GM12878 (cell line): Measurements from ENCODE around the gene SPAG7. TPM values are rescaled to one million over a fixed set of nuclear protein-coding genes. Genes with fewer than 3 reads are reported as not detected.
A peak's percentile ranks its signal among the peaks of the same experiment; 100 is the strongest.

Experiments used
- ATF2 ChIP-seq: IDR thresholded peaks from 2 replicates; pipeline ENCODE4 v1.6.1; 2012; ENCODE audit warnings: low read length, inconsistent platforms
- CHD2 ChIP-seq: IDR thresholded peaks from 2 replicates; pipeline ENCODE4 v1.6.1; 2011; ENCODE audit warnings: low read depth, low read length, improper control_type of control experiment, borderline replicate concordance
- E2F8 ChIP-seq: fragments of 450-650 bp; IDR thresholded peaks from 2 replicates; pipeline ENCODE4 v1.6.1; 2018; ENCODE audit warnings: mild to moderate bottlenecking, low read depth, moderate library complexity; ENCODE audit not compliant: partially characterized antibody
- FOS ChIP-seq: IDR thresholded peaks from 3 replicates; pipeline ENCODE4 v1.6.1; 2011; ENCODE audit warnings: borderline replicate concordance; ENCODE audit not compliant: insufficient read length; ENCODE audit errors: extremely low read depth
- IRF5 ChIP-seq: fragments of 450-650 bp; IDR thresholded peaks from 2 replicates; pipeline ENCODE4 v1.6.1; 2017; ENCODE audit warnings: borderline replicate concordance
- KDM1A ChIP-seq: fragments of 200-600 bp; sonication (generic); IDR thresholded peaks from 2 replicates; pipeline ENCODE4 v1.6.1; 2016; ENCODE audit warnings: borderline replicate concordance
- RAD51 ChIP-seq: fragments of 450-650 bp; IDR thresholded peaks from 2 replicates; pipeline ENCODE4 v1.6.1; 2016; ENCODE audit warnings: moderate library complexity, mild to moderate bottlenecking, inconsistent platforms
- SUPT20H ChIP-seq: IDR thresholded peaks from 2 replicates; pipeline ENCODE4 v1.6.1; 2011; ENCODE audit warnings: low read depth, mild to moderate bottlenecking, low read length, moderate library complexity, borderline replicate concordance; ENCODE audit not compliant: control insufficient read depth
- WRNIP1 ChIP-seq: IDR thresholded peaks from 2 replicates; pipeline ENCODE4 v1.6.1; 2011; ENCODE audit warnings: low read depth, low read length, improper control_type of control experiment, borderline replicate concordance
- ZSCAN29 ChIP-seq: fragments of 450-650 bp; IDR thresholded peaks from 2 replicates; pipeline ENCODE4 v1.6.1; 2017; ENCODE audit warnings: mild to moderate bottlenecking, moderate library complexity
- polyA plus RNA-seq, 11 experiments: library from polyadenylated mRNA; depleted of rRNA in 4 of 11; unstranded in 6 of 11; stranded (reverse) in 5 of 11; fragments of >200 nt; fragmentation: Nextera tagmentation in 4 of 11; fragmentation: Illumina TruSeq in 1 of 11; extraction: Ambion mirVana in 4 of 11; extraction: Trizol in 1 of 11; gene quantifications; 1 replicate in 1 of 11; 2 replicates in 10 of 11; pipeline versions ENCODE4 v1.2.1 to v1.2.3, GENCODE V29; 2011 to 2016; ENCODE audit warnings: inconsistent platforms in 2 of 11, missing spikeins in 2 of 11, low read depth in 1 of 11
- total RNA-seq, 4 experiments: library from RNA; depleted of rRNA in 3 of 4; stranded (reverse); fragments of >200 nt in 3 of 4; fragmentation: Illumina TruSeq in 1 of 4; extraction: Trizol in 1 of 4; gene quantifications; 2 replicates each; pipeline versions ENCODE4 v1.2.1 to v1.2.3, GENCODE V29; 2013 to 2021

SPAG7 gene
- total and polyA plus RNA-seq, 10 of the 15 experiments (the other 5 are each of a cell fraction or from before 2014, with no cell fraction given) = 7.9 to 146 (median 88.7) TPM

GRCh38 chr17:4948166-4948930, 19.3 kb downstream of the SPAG7 start, which contains the start of gene PFN1 (continued):
- TF ChIP-seq IRF5 = no peak
- TF ChIP-seq ATF2 = no peak
- TF ChIP-seq ZSCAN29 = 0 out of 2 replicates have a peak, but pooled peaks have one; percentile 36
- TF ChIP-seq SUPT20H = no peak
- no peak for TF ChIP-seq KDM1A
- no peak for TF ChIP-seq RAD51
- no peak for TF ChIP-seq FOS
- TF ChIP-seq CHD2 = peak; percentile 65
- TF ChIP-seq WRNIP1 = no peak
- peak; percentile 67 for TF ChIP-seq E2F8
